GM12878 (cell line): ENCODE measurements around the gene PURA. TPM values are rescaled to one million over a fixed set of nuclear protein-coding genes. Genes with fewer than 3 reads are reported as not detected.

Experiments
- ATAC-seq: fragments of 200-7000 bp; cut with Tn5 transposase; 3 replicates; pipeline ENCODE4 v1.9.1; 2020; ENCODE audit warnings: mild to moderate bottlenecking, moderate library complexity
- BruUV-seq: library from RNA; stranded (reverse); fragments of 400-500 nt; replicated peaks from 2 replicates; lab custom pipeline; 2021; lab: Mats Ljungman, UMichigan
- CTCF ChIA-PET: fragments of 300-600 bp; sonication (Branson Sonifier 250); formaldehyde crosslinking; extraction: SDS; loops from one replicate; lab custom pipeline; 2021; ENCODE audit warnings: inconsistent platforms; lab: Yijun Ruan, JAX
- POLR2A ChIA-PET: fragments of 350-600 bp; formaldehyde crosslinking; extraction: SDS; loops from one replicate; lab custom pipeline; 2021; ENCODE audit warnings: inconsistent platforms; lab: Charles Lee
- RAD21 ChIA-PET: fragments of 300-600 bp; sonication (Branson Sonifier 250); formaldehyde crosslinking; loops from one replicate; lab custom pipeline; 2023; ENCODE audit warnings: antibody characterized with exemption; ENCODE audit not compliant: unreplicated experiment; lab: Charles Lee
- SMC1A ChIA-PET: fragments of 300-600 bp; sonication (Branson Sonifier 250); formaldehyde crosslinking; loops from one replicate; lab custom pipeline; 2023; ENCODE audit not compliant: unreplicated experiment, uncharacterized antibody; lab: Charles Lee
- DNase-seq: peaks from one replicate; pipeline ENCODE4 v3.0.0-alpha.2; 2011; ENCODE audit warnings: low read depth, low spot score
- FAIRE-seq: peaks from 3 replicates; lab custom pipeline; 2011; peaks lifted over from hg19 to GRCh38; lab: Jason Lieb, UNC
- H2AFZ ChIP-seq: 2 replicates; pipeline ENCODE4 v1.6.0; 2011; ENCODE audit warnings: low read depth, low read length, control low read depth; ENCODE audit not compliant: control insufficient read depth
- H3K27ac ChIP-seq: 2 replicates; pipeline ENCODE4 v1.5.1; 2011; ENCODE audit warnings: control low read depth; ENCODE audit not compliant: control insufficient read depth, insufficient read depth
- H3K27me3 ChIP-seq, 2 experiments: replicated peaks in 1 of 2; 2 replicates each; pipeline versions ENCODE4 v1.6.0 to v1.6.1; 2011; ENCODE audit warnings: low read length in 1 of 2; ENCODE audit not compliant: control insufficient read depth in 2 of 2, insufficient read depth in 2 of 2
- H3K36me3 ChIP-seq, 2 experiments: 2 replicates each; pipeline ENCODE4 v1.5.1; 2011; ENCODE audit warnings: low read length in 1 of 2; ENCODE audit not compliant: control insufficient read depth in 2 of 2, insufficient read depth in 2 of 2
- H3K4me1 ChIP-seq: 2 replicates; pipeline ENCODE4 v1.6.1; 2011; ENCODE audit warnings: mild to moderate bottlenecking, low read length, moderate library complexity, mixed read lengths; ENCODE audit not compliant: control insufficient read depth, insufficient read depth
- H3K4me2 ChIP-seq: 2 replicates; pipeline ENCODE4 v1.6.0; 2011; ENCODE audit warnings: control low read depth; ENCODE audit not compliant: control insufficient read depth, insufficient read depth
- H3K4me3 ChIP-seq: fragments of 200-600 bp; sonication (generic); 2 replicates; pipeline ENCODE4 v1.5.1; 2016
- H3K79me2 ChIP-seq: 2 replicates; pipeline ENCODE4 v1.6.0; 2011; ENCODE audit warnings: low read length; ENCODE audit not compliant: control insufficient read depth, insufficient read depth
- H3K9ac ChIP-seq: 2 replicates; pipeline ENCODE4 v1.8.0; 2011; ENCODE audit warnings: low read length, control low read depth, mixed read lengths; ENCODE audit not compliant: control insufficient read depth, insufficient read depth
- H3K9me3 ChIP-seq: replicated peaks from 3 replicates; pipeline ENCODE4 v1.5.1; 2011; ENCODE audit warnings: mild to moderate bottlenecking, low read length; ENCODE audit not compliant: control insufficient read depth, insufficient read depth
- H4K20me1 ChIP-seq: 2 replicates; pipeline ENCODE4 v1.6.0; 2011; ENCODE audit not compliant: control insufficient read depth, insufficient read depth
- CREM ChIP-seq: IDR thresholded peaks from 2 replicates; pipeline ENCODE4 v1.6.1; 2014; ENCODE audit warnings: antibody characterized with exemption, low read depth
- E2F8 ChIP-seq: fragments of 450-650 bp; IDR thresholded peaks from 2 replicates; pipeline ENCODE4 v1.6.1; 2018; ENCODE audit warnings: mild to moderate bottlenecking, low read depth, moderate library complexity; ENCODE audit not compliant: partially characterized antibody
- E4F1 ChIP-seq: fragments of 450-650 bp; IDR thresholded peaks from 2 replicates; pipeline ENCODE4 v1.6.1; 2018; ENCODE audit warnings: borderline replicate concordance, mild to moderate bottlenecking; ENCODE audit not compliant: partially characterized antibody
- MYB ChIP-seq: fragments of 150-350 bp; IDR thresholded peaks from 2 replicates; pipeline ENCODE4 v1.6.1; 2014; ENCODE audit warnings: mild to moderate bottlenecking, low read depth, low read length, borderline replicate concordance
- NRF1 ChIP-seq: conservative IDR thresholded peaks from 2 replicates; pipeline ENCODE4 v1.6.1; 2011; ENCODE audit warnings: mild to moderate bottlenecking, low read depth, low read length, improper control_type of control experiment
- STAT3 ChIP-seq: IDR thresholded peaks from 2 replicates; pipeline ENCODE4 v1.6.1; 2011; ENCODE audit warnings: low read depth, low read length, improper control_type of control experiment
- TAF1 ChIP-seq: IDR thresholded peaks from 2 replicates; pipeline ENCODE4 v1.6.1; 2011; ENCODE audit warnings: mild to moderate bottlenecking, low read depth, low read length, borderline replicate concordance
- ZBTB11 ChIP-seq: fragments of 450-650 bp; formaldehyde crosslinking; IDR thresholded peaks from 2 replicates; pipeline ENCODE4 v1.5.0; 2022; ENCODE audit warnings: mild to moderate bottlenecking, missing genetic modification characterization
- ZNF24 ChIP-seq: fragments of 450-650 bp; IDR thresholded peaks from 2 replicates; pipeline ENCODE4 v1.6.1; 2017; ENCODE audit warnings: antibody characterized with exemption, mild to moderate bottlenecking
- WGBS: methylation state at CpG from one replicate; pipeline ENCODE4 v1.1.6; 2016; ENCODE audit warnings: low lambda C conversion rate; ENCODE audit not compliant: insufficient replicate concordance, insufficient coverage; ENCODE audit errors: missing lambda C conversion rate; 5-methylcytosine and 5-hydroxymethylcytosine counted together
- in situ Hi-C: fragments of 300-500 bp; cut with MboI; formaldehyde crosslinking; loops from 9 replicates; pipeline ENCODE4 v1.14.3; 2018; ENCODE audit warnings: mixed read lengths
- intact Hi-C: fragments of 100-400 bp; cut with micrococcal nuclease; formaldehyde crosslinking; loops from one replicate; pipeline ENCODE4 v1.14.2; 2022; ENCODE audit not compliant: unreplicated experiment
- polyA plus RNA-seq, 11 experiments: library from polyadenylated mRNA; depleted of rRNA in 4 of 11; unstranded in 6 of 11; stranded (reverse) in 5 of 11; fragments of >200 nt; fragmentation: Nextera tagmentation in 4 of 11; fragmentation: Illumina TruSeq in 1 of 11; extraction: Ambion mirVana in 4 of 11; extraction: Trizol in 1 of 11; gene quantifications; 1 replicate in 1 of 11; 2 replicates in 10 of 11; pipeline versions ENCODE4 v1.2.1 to v1.2.3, GENCODE V29; 2011 to 2016; ENCODE audit warnings: inconsistent platforms in 2 of 11, missing spikeins in 2 of 11, low read depth in 1 of 11
- total RNA-seq, 4 experiments: library from RNA; depleted of rRNA in 3 of 4; stranded (reverse); fragments of >200 nt in 3 of 4; fragmentation: Illumina TruSeq in 1 of 4; extraction: Trizol in 1 of 4; gene quantifications; 2 replicates each; pipeline versions ENCODE4 v1.2.1 to v1.2.3, GENCODE V29; 2013 to 2021

The PURA gene
- total and polyA plus RNA-seq, 10 of the 15 experiments (the other 5 are each of a cell fraction or from before 2014, with no cell fraction given): 3.3 to 11.8 (median 5.8) TPM

- RAD21 ChIA-PET: interaction anchor here (0.9 to 1.9 kb wide), 6 partner anchors 9 to 59 kb away, joined by 3 to 6 read pairs (median 4); partner anchors contain the start of gene PURA
- no peak for TF ChIP-seq E4F1
- no peak for TF ChIP-seq E2F8
- TF ChIP-seq NRF1: no peak
- TF ChIP-seq TAF1: no peak
- no peak for TF ChIP-seq ZNF24
- TF ChIP-seq MYB: no peak
- TF ChIP-seq ZBTB11 (CRISPR knock-in tag): no peak
- no peak for TF ChIP-seq CREM
- TF ChIP-seq STAT3: no peak
These were observed 29.4 kb upstream of the PURA start for GRCh38 chr5:140084541-140084940.

More at GRCh38 chr5:140084541-140084940, 29.4 kb upstream of the PURA start:
- intact Hi-C loops (no loop called here), in situ Hi-C loops (loop anchor here (5.0 kb wide), 1 partner anchor 68 kb away; no protein-coding TSS in a partner anchor)
- FAIRE-seq (no peak), DNase-seq (no peak), ATAC-seq (peak; percentile 19; the same call in 1 of the 3 replicates)
- Histone ChIP-seq H3K27ac (no peak overlapping the region), H3K36me3 (no peaks in the 10 kb centered on the region), H3K4me3 (no peak overlapping the region), H3K9ac (no peak overlapping the region), H3K27me3 (peaks cover 0 to 7% of the 10 kb centered on the region in 2 experiments), H3K4me2 (no peak overlapping the region), H2AFZ (no peak overlapping the region), H4K20me1 (no peaks in the 10 kb centered on the region), H3K9me3 (peaks cover 2% of the 10 kb centered on the region; the same call in 2 of the 3 replicates), H3K79me2 (no peaks in the 10 kb centered on the region), H3K4me1 (no peaks in the 10 kb centered on the region)
- CTCF ChIA-PET: interaction anchor here (0.6 to 2.5 kb wide), 8 partner anchors 9 to 297 kb away, joined by 3 to 15 read pairs (median 6); no protein-coding TSS in a partner anchor
- POLR2A ChIA-PET: no interaction called here
- BruUV-seq: no TSS peak
- SMC1A ChIA-PET: interaction anchor here (0.7 to 2.0 kb wide), 8 partner anchors 8 to 42 kb away, joined by 3 to 18 read pairs (median 4); no protein-coding TSS in a partner anchor
- WGBS: 41% methylated on average over 4 of the region's 4 CpGs
